ENCODE data around the gene PIK3R4. TPM values are rescaled to one million over a fixed set of nuclear protein-coding genes. Genes with fewer than 3 reads are reported as not detected.

The PIK3R4 gene
- total RNA-seq, 1 donor = 35.5 TPM

DNA sequence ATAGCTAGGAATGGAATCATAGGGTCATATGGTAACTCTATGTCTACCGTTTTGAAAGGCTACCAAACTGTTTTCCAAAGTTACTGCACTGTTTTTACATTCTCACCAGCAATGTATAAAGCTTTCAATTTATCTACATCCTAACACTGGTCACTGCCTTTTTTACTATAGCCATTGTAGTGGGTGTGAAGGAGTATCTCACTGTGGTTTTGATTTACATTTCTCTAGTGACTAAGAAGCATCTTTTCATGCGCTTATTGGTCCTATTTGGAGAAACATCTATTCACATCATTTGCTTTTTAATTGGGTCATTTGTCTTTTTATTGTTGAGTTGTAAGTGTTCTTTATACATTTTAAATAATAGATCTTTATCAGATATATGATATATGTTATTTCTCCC, 53.3 kb downstream of the PIK3R4 start:
- Histone ChIP-seq H4K20me1 (ENCODE audit: insufficient read depth, low read length) (no peaks in the 10 kb centered on the region), H3K27me3 (ENCODE audit: insufficient read depth, low read length) (no peaks in the 10 kb centered on the region), H3K4me3 (ENCODE audit: insufficient read depth, low read length) (no peak overlapping the region), H3K36me3 (ENCODE audit: insufficient read depth, low read length) (peaks cover 3% of the 10 kb centered on the region), H3K9me3 (ENCODE audit: low read depth, low read length) (no peaks in the 10 kb centered on the region), H3K79me2 (ENCODE audit: insufficient read depth, low read length) (no peaks in the 10 kb centered on the region), H3K4me1 (ENCODE audit: insufficient read depth, low read length) (no peaks in the 10 kb centered on the region), H3K4me2 (ENCODE audit: insufficient read depth, low read length) (no peak overlapping the region), H2AFZ (ENCODE audit: low read length) (no peak overlapping the region), H3K27ac (ENCODE audit: low read depth, low read length) (no peak overlapping the region)
- TF ChIP-seq, protein P1, sequence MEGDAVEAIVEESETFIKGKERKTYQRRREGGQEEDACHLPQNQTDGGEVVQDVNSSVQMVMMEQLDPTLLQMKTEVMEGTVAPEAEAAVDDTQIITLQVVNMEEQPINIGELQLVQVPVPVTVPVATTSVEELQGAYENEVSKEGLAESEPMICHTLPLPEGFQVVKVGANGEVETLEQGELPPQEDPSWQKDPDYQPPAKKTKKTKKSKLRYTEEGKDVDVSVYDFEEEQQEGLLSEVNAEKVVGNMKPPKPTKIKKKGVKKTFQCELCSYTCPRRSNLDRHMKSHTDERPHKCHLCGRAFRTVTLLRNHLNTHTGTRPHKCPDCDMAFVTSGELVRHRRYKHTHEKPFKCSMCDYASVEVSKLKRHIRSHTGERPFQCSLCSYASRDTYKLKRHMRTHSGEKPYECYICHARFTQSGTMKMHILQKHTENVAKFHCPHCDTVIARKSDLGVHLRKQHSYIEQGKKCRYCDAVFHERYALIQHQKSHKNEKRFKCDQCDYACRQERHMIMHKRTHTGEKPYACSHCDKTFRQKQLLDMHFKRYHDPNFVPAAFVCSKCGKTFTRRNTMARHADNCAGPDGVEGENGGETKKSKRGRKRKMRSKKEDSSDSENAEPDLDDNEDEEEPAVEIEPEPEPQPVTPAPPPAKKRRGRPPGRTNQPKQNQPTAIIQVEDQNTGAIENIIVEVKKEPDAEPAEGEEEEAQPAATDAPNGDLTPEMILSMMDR (IDR thresholded peaks at IDR 0.05; ENCODE audit: extremely low read depth, low read depth, low read length) = no peak
- DNase-seq (ENCODE audit: insufficient read length, low spot score, missing footprints) = no peak

GRCh38 chr3:130692455-130692854, 54.2 kb downstream of the PIK3R4 start:
- Histone ChIP-seq H3K9me3 (ENCODE audit: low read depth, low read length) (no peaks in the 10 kb centered on the region), H3K4me1 (ENCODE audit: insufficient read depth, low read length) (no peaks in the 10 kb centered on the region), H3K27ac (ENCODE audit: low read depth, low read length) (no peak overlapping the region), H3K36me3 (ENCODE audit: insufficient read depth, low read length) (peaks cover 3% of the 10 kb centered on the region), H3K4me2 (ENCODE audit: insufficient read depth, low read length) (no peak overlapping the region), H3K4me3 (ENCODE audit: insufficient read depth, low read length) (no peak overlapping the region), H2AFZ (ENCODE audit: low read length) (no peak overlapping the region), H4K20me1 (ENCODE audit: insufficient read depth, low read length) (no peaks in the 10 kb centered on the region), H3K79me2 (ENCODE audit: insufficient read depth, low read length) (no peaks in the 10 kb centered on the region), H3K27me3 (ENCODE audit: insufficient read depth, low read length) (no peaks in the 10 kb centered on the region)
- TF ChIP-seq, protein P1 (IDR thresholded peaks at IDR 0.05; ENCODE audit: extremely low read depth, low read depth, low read length) = no peak
- no peak for DNase-seq (ENCODE audit: insufficient read length, low spot score, missing footprints)

GRCh38 chr3:130688697-130689470, 57.7 kb downstream of the PIK3R4 start:
- TF ChIP-seq, protein P1 (IDR thresholded peaks at IDR 0.05; ENCODE audit: extremely low read depth, low read depth, low read length) = no peak
- Histone ChIP-seq H3K36me3 (ENCODE audit: insufficient read depth, low read length) (peaks cover 7% of the 10 kb centered on the region), H3K4me2 (ENCODE audit: insufficient read depth, low read length) (no peak overlapping the region), H2AFZ (ENCODE audit: low read length) (no peak overlapping the region), H3K4me1 (ENCODE audit: insufficient read depth, low read length) (no peaks in the 10 kb centered on the region), H4K20me1 (ENCODE audit: insufficient read depth, low read length) (no peaks in the 10 kb centered on the region), H3K79me2 (ENCODE audit: insufficient read depth, low read length) (no peaks in the 10 kb centered on the region), H3K27ac (ENCODE audit: low read depth, low read length) (no peak overlapping the region), H3K4me3 (ENCODE audit: insufficient read depth, low read length) (no peak overlapping the region), H3K27me3 (ENCODE audit: insufficient read depth, low read length) (no peaks in the 10 kb centered on the region), H3K9me3 (ENCODE audit: low read depth, low read length) (no peaks in the 10 kb centered on the region)
- DNase-seq (ENCODE audit: insufficient read length, low spot score, missing footprints) = no peak

DNA sequence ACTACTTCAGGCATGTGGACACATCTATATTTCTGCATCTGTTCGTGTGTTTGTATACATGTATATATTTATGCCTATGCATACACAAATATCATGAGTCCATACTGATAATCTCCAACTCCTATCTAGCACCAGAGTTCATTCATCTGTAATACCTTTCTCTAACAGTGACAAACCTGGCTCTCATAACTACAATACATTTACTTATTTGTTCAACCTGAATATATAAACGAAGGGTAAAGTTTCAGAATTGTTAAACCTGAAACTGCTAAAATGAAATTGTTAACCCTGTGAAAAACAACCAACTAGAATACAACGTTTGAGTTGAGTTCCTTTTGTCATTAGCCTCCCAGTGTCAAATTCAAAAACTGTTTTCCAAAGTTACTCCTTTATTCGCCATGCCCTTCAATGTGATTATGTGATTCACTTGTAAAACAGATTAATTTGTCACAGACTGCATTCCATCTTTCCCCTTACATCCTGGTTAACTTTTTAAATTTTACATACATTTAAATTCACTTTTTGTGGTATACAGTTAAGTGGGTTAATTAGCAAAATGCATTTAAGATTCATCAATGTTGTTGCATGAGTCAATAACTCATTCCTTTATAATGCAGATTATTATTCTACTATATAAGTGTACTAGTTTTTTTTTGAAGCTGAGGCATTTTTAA, 58.5 kb downstream of the PIK3R4 start:
- H3K4me1 ChIP-seq (ENCODE audit: insufficient read depth, low read length) = no peaks in the 10 kb centered on the region
- H3K36me3 ChIP-seq (ENCODE audit: insufficient read depth, low read length) = peaks cover 13% of the 10 kb centered on the region
- H3K9me3 ChIP-seq (ENCODE audit: low read depth, low read length) = no peaks in the 10 kb centered on the region
- DNase-seq (ENCODE audit: insufficient read length, low spot score, missing footprints) = no peak
- TF ChIP-seq, protein P1 (IDR thresholded peaks at IDR 0.05; ENCODE audit: extremely low read depth, low read depth, low read length) = no peak
- no peaks in the 10 kb centered on the region for H3K79me2 ChIP-seq (ENCODE audit: insufficient read depth, low read length)
- H3K27me3 ChIP-seq (ENCODE audit: insufficient read depth, low read length) = no peaks in the 10 kb centered on the region
- H3K27ac ChIP-seq (ENCODE audit: low read depth, low read length) = no peak overlapping the region
- H3K4me3 ChIP-seq (ENCODE audit: insufficient read depth, low read length) = no peak overlapping the region
- H4K20me1 ChIP-seq (ENCODE audit: insufficient read depth, low read length) = no peaks in the 10 kb centered on the region
- no peak overlapping the region for H2AFZ ChIP-seq (ENCODE audit: low read length)
- no peak overlapping the region for H3K4me2 ChIP-seq (ENCODE audit: insufficient read depth, low read length)
